GM19452 (cell line): ENCODE data around the gene CCDC146.
"Not testable (repeated sequence)": the region's sequence is repeated elsewhere in the genome, so short reads cannot be mapped to it uniquely, and the experiment has no call there.

Source experiments
- ATAC-seq: cut with Tn5 transposase; IDR thresholded peaks from one replicate; pipeline ENCODE4 v1.9.1; 2021; ENCODE audit not compliant: unreplicated experiment

Gene CCDC146

GRCh38 chr7:77199013-77199966 lies 76.9 kb downstream of the CCDC146 start, which contains the start of gene FGL2:
TSS of gene FGL2 (minus strand) at chr7:77199819. CDS start at chr7:77199793, 26 bp downstream.
- ATAC-seq = no peak

- ATAC-seq = no peak
Observed at GRCh38 chr7:77200542-77200941, 78.1 kb downstream of the CCDC146 start.

DNA sequence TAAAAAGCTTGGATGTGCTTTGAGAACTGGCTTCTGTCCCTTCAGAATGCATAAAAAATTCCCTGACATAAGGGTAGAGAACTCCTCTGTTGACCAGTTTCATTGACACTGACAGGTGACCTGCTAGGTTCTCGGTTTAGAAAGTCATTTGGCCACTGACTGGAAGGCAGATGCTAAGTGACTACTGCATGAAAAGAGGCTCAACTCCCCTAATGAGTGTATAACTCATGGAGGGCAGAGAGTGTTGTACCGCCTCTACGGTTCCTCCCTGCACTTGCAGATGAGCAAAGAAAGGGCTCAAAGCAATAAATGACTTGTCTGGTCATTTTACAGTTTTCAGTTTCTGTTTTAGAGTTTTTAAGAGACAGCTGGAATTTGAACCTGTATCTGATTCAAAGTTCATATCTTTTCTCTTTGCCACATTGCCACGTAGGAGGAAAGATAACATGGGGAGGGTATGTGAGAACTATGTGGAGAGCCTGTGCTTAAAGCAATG lies 80.1 kb downstream of the CCDC146 start:
- peak; percentile 96 for ATAC-seq

- ATAC-seq = no peak
Observed at GRCh38 chr7:77205706-77206105, 83.3 kb downstream of the CCDC146 start.

GRCh38 chr7:77208416-77208815 lies 86.0 kb downstream of the CCDC146 start:
- no peak for ATAC-seq

DNA sequence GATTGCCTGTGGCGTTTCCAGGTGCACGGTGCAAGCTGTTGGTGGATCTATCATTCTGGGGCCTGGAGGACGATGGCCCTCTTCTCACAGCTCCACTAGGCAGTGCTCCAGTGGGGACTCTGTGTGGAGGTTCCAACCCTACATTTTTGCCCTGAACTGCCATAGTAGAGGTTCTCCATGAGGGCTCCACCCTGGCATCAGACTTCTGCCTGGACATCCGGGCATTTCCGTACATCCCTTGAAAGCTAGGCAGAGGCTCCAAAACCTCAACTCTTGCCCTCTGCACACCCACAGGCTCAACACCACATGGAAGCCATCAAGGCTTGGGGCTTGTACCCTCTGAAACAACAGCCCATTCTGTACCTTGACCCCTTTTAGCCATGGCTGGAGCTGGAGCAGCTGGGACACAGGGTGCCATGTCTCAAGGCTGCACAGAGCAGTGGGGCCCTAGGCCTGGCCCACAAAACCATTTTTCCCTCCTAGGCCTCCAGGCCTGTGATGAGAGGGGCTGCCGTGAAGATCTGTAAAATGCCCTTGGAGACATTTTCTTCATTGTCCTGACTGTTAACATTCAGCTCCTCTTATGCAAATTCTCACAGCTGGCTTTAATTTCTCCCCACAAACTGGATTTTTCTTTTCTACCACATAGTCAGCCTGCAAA lies 87.2 kb downstream of the CCDC146 start:
- no peak for ATAC-seq

DNA sequence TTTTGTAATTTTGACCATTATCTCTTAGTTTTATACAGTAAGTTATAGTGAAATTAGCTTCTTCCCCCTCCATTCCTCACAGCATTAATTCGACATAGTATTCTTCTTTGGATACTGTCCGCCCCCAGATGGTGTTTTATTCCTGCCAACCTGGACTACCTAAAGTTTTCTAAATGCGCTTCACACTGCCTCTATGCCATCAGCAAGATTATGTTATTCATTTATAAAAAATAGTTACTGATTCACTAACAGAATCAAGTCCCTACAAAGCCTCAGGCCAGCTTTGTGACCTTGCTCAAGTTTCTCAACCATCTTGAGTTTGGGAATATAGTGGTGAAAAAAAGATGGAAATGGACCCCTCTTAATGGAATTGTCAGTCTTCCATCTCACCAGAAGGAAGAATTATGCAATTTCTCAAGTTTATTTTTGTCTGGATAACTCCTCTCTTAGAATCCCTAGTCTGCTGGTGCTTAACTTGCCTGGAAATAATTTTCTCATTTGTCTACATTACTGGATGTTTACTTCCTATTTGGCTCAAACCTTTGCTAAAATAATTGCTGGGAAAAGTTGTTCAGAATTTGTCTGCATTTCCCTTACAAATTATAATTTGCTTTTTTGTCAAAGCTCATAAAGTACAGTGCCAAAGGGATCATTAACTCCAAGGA lies 93.9 kb downstream of the CCDC146 start:
- no peak for ATAC-seq

DNA sequence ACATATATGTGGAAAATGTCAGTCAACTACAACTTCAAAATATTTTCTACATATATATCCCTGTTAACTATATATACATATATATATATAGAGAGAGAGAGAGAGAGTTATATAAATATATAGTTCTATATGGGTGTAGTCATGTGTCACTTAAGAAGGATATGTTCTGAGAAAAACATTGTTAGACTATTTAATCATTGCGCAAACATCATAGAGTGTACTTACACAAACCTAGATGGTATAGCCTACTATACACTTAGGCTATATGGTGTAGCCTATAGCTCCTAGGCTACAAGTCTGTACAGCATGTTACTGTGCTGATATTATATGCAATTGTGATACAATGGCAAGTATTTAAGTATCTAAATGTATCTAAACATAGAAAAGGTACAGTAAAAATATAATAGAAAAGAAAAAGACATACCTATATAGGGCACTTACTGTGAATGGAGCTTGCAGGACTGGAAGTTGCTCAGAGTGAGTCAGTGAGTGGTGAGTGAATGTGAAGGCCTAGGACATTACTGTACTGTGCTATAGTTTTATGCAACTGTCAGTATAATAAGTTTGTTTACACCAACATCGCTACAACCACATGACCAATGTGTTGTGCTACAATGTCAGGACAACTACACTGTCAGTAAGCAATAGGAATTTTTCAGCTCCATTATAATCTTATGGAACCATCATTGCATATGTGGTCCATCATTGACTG lies 95.2 kb downstream of the CCDC146 start:
- no peak for ATAC-seq

DNA sequence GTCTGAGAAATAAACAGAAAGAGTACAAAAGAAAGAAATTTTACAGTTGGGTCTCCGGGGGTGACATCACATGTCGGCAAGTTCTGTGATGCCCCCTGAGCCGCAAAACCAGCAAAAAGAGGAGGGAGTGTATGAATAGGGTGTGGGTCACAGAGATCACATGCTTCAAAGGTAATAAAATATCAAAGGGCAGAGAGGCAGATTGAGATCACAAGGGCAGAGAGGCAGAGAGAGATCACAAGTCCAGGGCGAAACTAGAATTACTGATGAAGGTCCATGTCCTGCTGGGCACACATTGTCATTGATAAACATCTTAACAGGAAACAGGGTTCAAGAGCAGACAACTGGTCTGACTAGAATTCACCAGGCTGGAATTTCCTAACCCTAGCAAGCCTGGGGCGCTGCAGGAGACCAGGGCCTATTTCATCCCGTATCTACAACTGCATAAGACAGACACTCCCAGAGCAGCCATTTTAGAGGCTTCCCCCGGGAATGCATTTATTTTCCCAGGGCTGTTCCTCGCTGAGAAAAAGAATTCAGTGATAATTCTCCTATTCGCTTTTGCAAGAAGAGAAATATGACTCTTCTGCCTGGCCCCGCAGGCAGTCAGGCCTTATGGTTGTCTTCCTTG lies 97.4 kb downstream of the CCDC146 start:
- not testable (repeated sequence) for ATAC-seq

- no peak for ATAC-seq
Observed at GRCh38 chr7:77222065-77222464, 99.7 kb downstream of the CCDC146 start.

- no peak for ATAC-seq
Observed at GRCh38 chr7:77222819-77223218, 100.4 kb downstream of the CCDC146 start.

DNA sequence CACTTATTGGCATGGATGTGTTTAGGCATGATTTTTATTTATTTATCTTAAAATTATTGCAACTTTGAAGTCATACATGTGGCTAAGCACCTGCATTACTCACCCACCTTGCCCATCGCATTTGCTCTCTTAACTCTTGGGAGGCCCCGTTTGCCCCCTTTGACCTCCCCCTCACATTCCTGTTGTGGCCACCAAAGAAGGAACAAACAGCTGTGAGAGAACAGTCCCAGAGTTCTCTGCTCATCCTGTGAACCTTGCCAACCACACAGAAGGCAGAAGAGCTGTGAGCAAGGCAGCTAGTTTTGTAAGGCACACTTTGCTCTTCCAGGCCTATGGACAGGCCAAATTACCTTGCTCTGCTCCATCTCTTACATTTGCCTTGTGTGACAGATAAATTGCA lies 100.8 kb downstream of the CCDC146 start:
- ATAC-seq = no peak

DNA sequence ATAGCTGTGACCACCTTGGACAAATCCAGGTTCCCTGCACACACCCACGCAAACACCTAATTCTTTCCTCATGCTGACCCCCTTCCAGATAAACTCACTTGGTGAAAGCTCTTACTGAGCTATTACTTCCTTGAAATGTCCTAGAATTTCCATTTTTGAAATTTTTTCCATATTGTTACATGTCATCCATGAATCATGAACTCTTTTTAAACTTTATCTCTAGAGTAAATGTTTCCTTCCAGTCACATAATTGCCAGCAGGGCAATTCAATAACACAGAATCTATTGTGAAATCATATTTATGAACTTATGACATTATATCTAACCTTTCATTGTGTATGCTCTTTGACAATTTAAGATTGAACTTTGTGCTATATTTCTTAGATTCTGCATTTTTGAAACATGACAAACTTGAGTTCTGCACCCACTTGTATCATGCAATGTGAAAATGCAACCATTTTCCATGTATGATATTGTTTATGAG lies 104.0 kb downstream of the CCDC146 start:
- no peak for ATAC-seq

GRCh38 chr7:77228795-77229194 lies 106.4 kb downstream of the CCDC146 start:
- ATAC-seq = not testable (repeated sequence)

- no peak for ATAC-seq
Observed at GRCh38 chr7:77232467-77232866, 110.1 kb downstream of the CCDC146 start.

DNA sequence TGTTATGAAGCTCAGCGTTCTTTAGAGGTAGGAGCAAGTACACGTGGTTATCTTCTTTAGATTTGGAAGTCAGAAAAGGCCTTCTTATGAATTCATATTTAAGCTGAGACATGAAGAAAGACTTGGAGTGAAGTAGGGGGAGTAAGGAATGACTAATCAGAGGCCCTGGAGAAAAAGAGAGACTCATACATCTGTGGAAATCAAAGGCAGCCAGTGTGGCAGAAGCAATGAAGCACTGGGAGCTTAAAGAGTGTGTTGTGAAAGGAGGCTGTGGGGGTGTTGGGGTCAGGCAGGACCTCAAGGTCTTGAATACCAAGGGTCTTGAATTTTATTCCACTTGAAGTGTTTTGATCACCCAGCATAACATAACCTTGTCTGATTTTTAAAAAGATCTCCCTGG lies 112.9 kb downstream of the CCDC146 start:
- no peak for ATAC-seq

DNA sequence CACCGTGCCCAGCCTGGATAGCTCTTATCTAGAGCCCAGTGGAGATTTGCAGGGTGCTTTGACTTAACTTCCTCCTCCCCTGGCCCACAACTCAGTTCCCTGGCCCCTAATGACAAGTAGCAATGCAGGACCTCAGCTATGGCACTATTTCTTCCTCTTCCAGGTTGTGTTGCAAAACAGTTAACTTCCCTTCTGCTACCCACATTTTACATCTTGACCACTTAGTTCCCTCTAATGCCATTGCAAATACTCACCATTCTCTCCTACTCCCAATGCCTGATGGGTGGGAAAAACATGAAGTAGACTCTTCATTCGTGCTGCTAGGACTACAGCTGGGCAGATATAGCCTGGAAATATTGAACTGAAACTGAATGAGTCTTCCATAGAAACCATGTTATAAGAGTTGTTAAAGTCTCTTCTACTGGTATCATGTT lies 116.3 kb downstream of the CCDC146 start:
- ATAC-seq = no peak

- no peak for ATAC-seq
Observed at GRCh38 chr7:77239471-77239870, 117.1 kb downstream of the CCDC146 start.

DNA sequence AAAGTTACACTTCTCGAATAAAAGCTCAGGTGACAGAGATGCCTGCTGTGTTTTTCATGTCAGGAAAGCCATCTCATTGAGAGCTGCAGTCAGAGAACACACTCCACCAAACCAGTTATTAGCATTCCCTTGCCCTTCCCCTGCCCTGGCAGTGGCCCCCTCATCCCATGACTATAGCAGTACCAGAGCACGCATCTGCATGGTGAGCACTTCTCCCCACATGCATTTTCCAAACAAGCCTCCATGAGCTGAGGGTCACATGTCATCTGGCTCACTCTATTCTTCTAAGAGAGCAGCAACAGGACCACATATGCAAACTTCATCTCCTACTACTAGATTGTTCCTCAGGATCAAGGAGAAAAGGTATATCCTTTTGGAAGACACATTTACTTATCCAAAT lies 119.7 kb downstream of the CCDC146 start:
- no peak for ATAC-seq

- ATAC-seq = no peak
Observed at GRCh38 chr7:77242554-77242953, 120.1 kb downstream of the CCDC146 start.
